ENCODE data around the gene DNAH8. TPM values are rescaled to one million over a fixed set of nuclear protein-coding genes. Genes with fewer than 3 reads are reported as not detected.

DNAH8 gene
- polyA plus RNA-seq, 3 donors: not detected

GRCh38 chr6:38973178-38974057 is 258.3 kb downstream of the DNAH8 start:
- no peak for DNase-seq
- H3K9me3 Mint-ChIP-seq: no peaks in the 10 kb centered on the region

GRCh38 chr6:38974389-38975151 is 259.5 kb downstream of the DNAH8 start:
- Mint-ChIP-seq H3K27me3 (ENCODE audit: low read depth in 3 of 3) (peaks cover 9 to 21% (median 11%) of the 10 kb centered on the region in 3 donors), H3K9me3 (no peaks in the 10 kb centered on the region), H3K36me3 (no peaks in the 10 kb centered on the region), H3K4me3 (no peak overlapping the region), H3K27ac (peak overlapping the region in 1 of 7 donors; percentile 21), H3K4me1 (no peaks in the 10 kb centered on the region)
- no peaks in the 10 kb centered on the region for H3K4me1 ChIP-seq (ENCODE audit: control insufficient read depth in 1 of 2, insufficient read depth in 2 of 2, low read length in 2 of 2)
- H3K36me3 ChIP-seq (replicated peaks in 1 of 2; ENCODE audit: control insufficient read depth in 1 of 2, insufficient read depth in 2 of 2, low read length in 2 of 2): no peaks in the 10 kb centered on the region
- no peaks in the 10 kb centered on the region for H4K20me1 ChIP-seq (ENCODE audit: insufficient read depth, low read length)
- TF ChIP-seq, protein P1, sequence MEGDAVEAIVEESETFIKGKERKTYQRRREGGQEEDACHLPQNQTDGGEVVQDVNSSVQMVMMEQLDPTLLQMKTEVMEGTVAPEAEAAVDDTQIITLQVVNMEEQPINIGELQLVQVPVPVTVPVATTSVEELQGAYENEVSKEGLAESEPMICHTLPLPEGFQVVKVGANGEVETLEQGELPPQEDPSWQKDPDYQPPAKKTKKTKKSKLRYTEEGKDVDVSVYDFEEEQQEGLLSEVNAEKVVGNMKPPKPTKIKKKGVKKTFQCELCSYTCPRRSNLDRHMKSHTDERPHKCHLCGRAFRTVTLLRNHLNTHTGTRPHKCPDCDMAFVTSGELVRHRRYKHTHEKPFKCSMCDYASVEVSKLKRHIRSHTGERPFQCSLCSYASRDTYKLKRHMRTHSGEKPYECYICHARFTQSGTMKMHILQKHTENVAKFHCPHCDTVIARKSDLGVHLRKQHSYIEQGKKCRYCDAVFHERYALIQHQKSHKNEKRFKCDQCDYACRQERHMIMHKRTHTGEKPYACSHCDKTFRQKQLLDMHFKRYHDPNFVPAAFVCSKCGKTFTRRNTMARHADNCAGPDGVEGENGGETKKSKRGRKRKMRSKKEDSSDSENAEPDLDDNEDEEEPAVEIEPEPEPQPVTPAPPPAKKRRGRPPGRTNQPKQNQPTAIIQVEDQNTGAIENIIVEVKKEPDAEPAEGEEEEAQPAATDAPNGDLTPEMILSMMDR (IDR thresholded peaks at IDR 0.05): no peak
- no peak overlapping the region for H3K27ac ChIP-seq (ENCODE audit: low read depth in 1 of 2, low read length in 2 of 2)
- H3K79me2 ChIP-seq (ENCODE audit: insufficient read depth, low read length): no peaks in the 10 kb centered on the region
- no peak for DNase-seq
- intact Hi-C loops (cut with micrococcal nuclease): no loop called here
- no CpG with 5 or more reads among the region's 7 CpGs for WGBS (ENCODE audit: insufficient coverage)
- peaks cover 0 to 9% of the 10 kb centered on the region in 2 donors for H3K27me3 ChIP-seq (ENCODE audit: control insufficient read depth in 2 of 2, insufficient read depth in 2 of 2, low read length in 2 of 2)
- no peak overlapping the region for H3K4me3 ChIP-seq (replicated peaks in 1 of 3; ENCODE audit: low read depth in 2 of 3, low read length in 3 of 3)
- H3K9me3 ChIP-seq (replicated peaks in 1 of 2; ENCODE audit: control insufficient read depth in 1 of 2, insufficient read depth in 1 of 2, low read length in 2 of 2): no peaks in the 10 kb centered on the region
- H3K9ac ChIP-seq (ENCODE audit: insufficient read depth, low read length, poor library complexity, severe bottlenecking): no peak overlapping the region
- no peak overlapping the region for H3K4me2 ChIP-seq (replicated peaks; ENCODE audit: extremely low read depth, low read length, poor library complexity, severe bottlenecking)
- no peak overlapping the region for H2AFZ ChIP-seq (ENCODE audit: insufficient read depth, low read depth, low read length, poor library complexity, severe bottlenecking)

More at GRCh38 chr6:38973178-38974057, 258.3 kb downstream of the DNAH8 start:
- Histone ChIP-seq H3K4me1 (ENCODE audit: control insufficient read depth in 1 of 2, insufficient read depth in 2 of 2, low read length in 2 of 2) (no peaks in the 10 kb centered on the region), H3K27ac (ENCODE audit: low read depth in 1 of 2, low read length in 2 of 2) (no peak overlapping the region), H3K4me2 (replicated peaks; ENCODE audit: extremely low read depth, low read length, poor library complexity, severe bottlenecking) (no peak overlapping the region), H3K9me3 (replicated peaks in 1 of 2; ENCODE audit: control insufficient read depth in 1 of 2, insufficient read depth in 1 of 2, low read length in 2 of 2) (no peaks in the 10 kb centered on the region), H3K4me3 (replicated peaks in 1 of 3; ENCODE audit: low read depth in 2 of 3, low read length in 3 of 3) (no peak overlapping the region), H3K36me3 (replicated peaks in 1 of 2; ENCODE audit: control insufficient read depth in 1 of 2, insufficient read depth in 2 of 2, low read length in 2 of 2) (no peaks in the 10 kb centered on the region), H3K27me3 (ENCODE audit: control insufficient read depth in 2 of 2, insufficient read depth in 2 of 2, low read length in 2 of 2) (peaks cover 0 to 7% of the 10 kb centered on the region in 2 donors), H4K20me1 (ENCODE audit: insufficient read depth, low read length) (no peaks in the 10 kb centered on the region), H2AFZ (ENCODE audit: insufficient read depth, low read depth, low read length, poor library complexity, severe bottlenecking) (no peak overlapping the region), H3K9ac (ENCODE audit: insufficient read depth, low read length, poor library complexity, severe bottlenecking) (no peak overlapping the region), H3K79me2 (ENCODE audit: insufficient read depth, low read length) (no peaks in the 10 kb centered on the region)
- TF ChIP-seq, protein P1 (IDR thresholded peaks at IDR 0.05): no peak
- Mint-ChIP-seq H3K36me3 (no peaks in the 10 kb centered on the region), H3K4me1 (no peaks in the 10 kb centered on the region), H3K4me3 (no peak overlapping the region), H3K27ac (no peak overlapping the region), H3K27me3 (ENCODE audit: low read depth in 3 of 3) (peaks cover 9 to 16% (median 11%) of the 10 kb centered on the region in 3 donors)
- intact Hi-C loops (cut with micrococcal nuclease): no loop called here
- WGBS (ENCODE audit: insufficient coverage): 100% methylated on average over 4 of the region's 8 CpGs

Data from CD14-positive monocyte (primary cell).